Endothelial cell of umbilical vein (primary cell): Measurements from ENCODE around the gene ZFP90.

Source experiments
- EZH2 ChIP-seq: IDR thresholded peaks from 2 replicates; pipeline ENCODE4 v1.6.1; 2012; ENCODE audit warnings: borderline replicate concordance, low read depth, mild to moderate bottlenecking, moderate library complexity, low read length, inconsistent platforms; ENCODE audit not compliant: severe bottlenecking
- FOS ChIP-seq: IDR thresholded peaks from 2 replicates; pipeline ENCODE4 v1.6.1; 2011; ENCODE audit warnings: mild to moderate bottlenecking, low read length, moderate library complexity, borderline replicate concordance; ENCODE audit not compliant: insufficient read depth
- GATA2 ChIP-seq: IDR thresholded peaks from 2 replicates; pipeline ENCODE4 v1.7.0; 2011; ENCODE audit warnings: low read depth, mild to moderate bottlenecking, moderate library complexity, mixed read lengths, low read length; ENCODE audit not compliant: insufficient read length, insufficient read depth
- JUN ChIP-seq: IDR thresholded peaks from 2 replicates; pipeline ENCODE4 v1.6.1; 2011; ENCODE audit warnings: borderline replicate concordance, low read depth; ENCODE audit not compliant: insufficient read length, insufficient read depth
- MYC ChIP-seq: IDR thresholded peaks from one replicate; pipeline ENCODE4 v1.6.1; 2011; ENCODE audit warnings: mild to moderate bottlenecking, low read depth, low read length
- POLR2A ChIP-seq: IDR thresholded peaks from 2 replicates; pipeline ENCODE4 v1.6.1; 2012; ENCODE audit warnings: low read depth, mild to moderate bottlenecking, control low read depth, low read length
- POLR2AphosphoS5 ChIP-seq: IDR thresholded peaks from 2 replicates; pipeline ENCODE4 v1.6.1; 2012; ENCODE audit warnings: low read depth, mild to moderate bottlenecking, control low read depth, low read length, moderate library complexity; ENCODE audit not compliant: insufficient read depth
- TF ChIP-seq, protein P1 (sequence below), 2 donors: IDR thresholded peaks; 1 replicate in 1 of 2; 2 replicates in 1 of 2; pipeline ENCODE4 v1.5.1; 2011; ENCODE audit warnings: low read length in 2 of 2, mild to moderate bottlenecking in 2 of 2, moderate library complexity in 2 of 2, control low read depth in 1 of 2, inconsistent platforms in 1 of 2, low read depth in 1 of 2; ENCODE audit not compliant: insufficient read depth in 1 of 2; ENCODE audit errors: extremely low read depth in 1 of 2
- TF ChIP-seq, protein P2 (sequence below): IDR thresholded peaks from 2 replicates; pipeline ENCODE4 v1.6.1; 2011; ENCODE audit not compliant: insufficient read depth, insufficient read length

GRCh38 chr16:68520649-68521086, 18.4 kb upstream of the ZFP90 start:
- TF ChIP-seq, protein P1, sequence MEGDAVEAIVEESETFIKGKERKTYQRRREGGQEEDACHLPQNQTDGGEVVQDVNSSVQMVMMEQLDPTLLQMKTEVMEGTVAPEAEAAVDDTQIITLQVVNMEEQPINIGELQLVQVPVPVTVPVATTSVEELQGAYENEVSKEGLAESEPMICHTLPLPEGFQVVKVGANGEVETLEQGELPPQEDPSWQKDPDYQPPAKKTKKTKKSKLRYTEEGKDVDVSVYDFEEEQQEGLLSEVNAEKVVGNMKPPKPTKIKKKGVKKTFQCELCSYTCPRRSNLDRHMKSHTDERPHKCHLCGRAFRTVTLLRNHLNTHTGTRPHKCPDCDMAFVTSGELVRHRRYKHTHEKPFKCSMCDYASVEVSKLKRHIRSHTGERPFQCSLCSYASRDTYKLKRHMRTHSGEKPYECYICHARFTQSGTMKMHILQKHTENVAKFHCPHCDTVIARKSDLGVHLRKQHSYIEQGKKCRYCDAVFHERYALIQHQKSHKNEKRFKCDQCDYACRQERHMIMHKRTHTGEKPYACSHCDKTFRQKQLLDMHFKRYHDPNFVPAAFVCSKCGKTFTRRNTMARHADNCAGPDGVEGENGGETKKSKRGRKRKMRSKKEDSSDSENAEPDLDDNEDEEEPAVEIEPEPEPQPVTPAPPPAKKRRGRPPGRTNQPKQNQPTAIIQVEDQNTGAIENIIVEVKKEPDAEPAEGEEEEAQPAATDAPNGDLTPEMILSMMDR (IDR thresholded peaks at IDR 0.05; ENCODE audit: extremely low read depth in 1 of 2, insufficient read depth in 1 of 2, low read depth in 1 of 2, low read length in 2 of 2), result peak; percentile 98 to 100
- TF ChIP-seq, protein P2, sequence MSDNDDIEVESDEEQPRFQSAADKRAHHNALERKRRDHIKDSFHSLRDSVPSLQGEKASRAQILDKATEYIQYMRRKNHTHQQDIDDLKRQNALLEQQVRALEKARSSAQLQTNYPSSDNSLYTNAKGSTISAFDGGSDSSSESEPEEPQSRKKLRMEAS, result peak; percentile 41
- TF ChIP-seq POLR2AphosphoS5 (no peak), FOS (no peak), POLR2A (no peak), EZH2 (no peak), MYC (no peak), GATA2 (no peak), JUN (no peak)
